ENCODE results near the gene ZNF516.

Gene ZNF516

DNA sequence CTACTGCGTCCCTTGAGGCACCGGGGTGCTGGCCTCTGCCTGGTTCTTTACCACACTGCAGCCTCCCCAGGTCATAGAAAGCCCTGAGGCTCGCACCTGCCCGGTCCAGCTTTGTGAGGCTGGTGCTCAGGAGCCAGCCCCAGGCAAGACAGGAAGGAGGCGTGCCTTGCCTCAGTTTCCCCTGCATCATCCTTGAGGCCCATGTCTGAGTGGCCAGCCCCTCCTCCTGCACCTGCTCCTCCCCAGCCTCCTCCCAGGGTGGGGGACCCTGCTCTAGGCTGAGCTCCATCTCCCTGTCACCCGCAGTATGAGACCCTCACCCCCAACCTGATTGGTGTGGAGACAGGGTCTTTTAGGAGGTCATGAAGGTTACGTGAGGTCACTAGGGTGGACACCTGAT is 147.7 kb downstream of the ZNF516 start:
- no peak overlapping the region for H3K27ac ChIP-seq

DNA sequence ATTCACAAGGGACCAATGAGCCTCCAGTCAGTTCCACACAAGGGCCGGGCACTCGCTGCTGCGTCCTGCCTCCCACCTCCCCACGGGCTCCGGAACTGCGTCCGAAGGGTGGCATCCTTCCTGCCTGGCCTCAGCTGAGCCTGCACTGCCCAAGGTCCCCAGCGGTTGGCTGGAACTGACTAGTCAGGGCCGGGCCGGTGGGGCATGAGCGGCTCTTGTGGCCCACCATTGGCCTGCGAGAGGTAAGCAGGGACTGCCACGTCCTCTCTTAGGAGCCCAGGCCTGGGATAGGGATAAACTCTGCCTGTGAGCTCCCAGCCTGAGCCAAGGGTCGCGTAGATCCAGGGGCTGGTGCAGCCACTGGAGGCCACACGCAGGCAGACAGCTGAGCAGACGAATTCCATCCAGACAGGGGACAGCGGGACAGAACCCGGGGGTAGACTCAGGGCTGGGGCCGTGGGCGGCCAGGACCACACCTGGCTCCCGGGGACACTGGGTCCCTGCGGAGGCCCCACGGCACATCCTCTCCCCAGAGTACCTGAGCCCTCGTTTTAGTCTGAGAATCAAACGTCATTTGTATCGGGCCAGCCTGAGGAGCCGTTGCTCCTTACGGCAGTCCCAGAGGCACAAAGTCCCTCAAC is 148.4 kb downstream of the ZNF516 start:
- H3K27ac ChIP-seq, result no peak overlapping the region
- TF ChIP-seq, protein P1, sequence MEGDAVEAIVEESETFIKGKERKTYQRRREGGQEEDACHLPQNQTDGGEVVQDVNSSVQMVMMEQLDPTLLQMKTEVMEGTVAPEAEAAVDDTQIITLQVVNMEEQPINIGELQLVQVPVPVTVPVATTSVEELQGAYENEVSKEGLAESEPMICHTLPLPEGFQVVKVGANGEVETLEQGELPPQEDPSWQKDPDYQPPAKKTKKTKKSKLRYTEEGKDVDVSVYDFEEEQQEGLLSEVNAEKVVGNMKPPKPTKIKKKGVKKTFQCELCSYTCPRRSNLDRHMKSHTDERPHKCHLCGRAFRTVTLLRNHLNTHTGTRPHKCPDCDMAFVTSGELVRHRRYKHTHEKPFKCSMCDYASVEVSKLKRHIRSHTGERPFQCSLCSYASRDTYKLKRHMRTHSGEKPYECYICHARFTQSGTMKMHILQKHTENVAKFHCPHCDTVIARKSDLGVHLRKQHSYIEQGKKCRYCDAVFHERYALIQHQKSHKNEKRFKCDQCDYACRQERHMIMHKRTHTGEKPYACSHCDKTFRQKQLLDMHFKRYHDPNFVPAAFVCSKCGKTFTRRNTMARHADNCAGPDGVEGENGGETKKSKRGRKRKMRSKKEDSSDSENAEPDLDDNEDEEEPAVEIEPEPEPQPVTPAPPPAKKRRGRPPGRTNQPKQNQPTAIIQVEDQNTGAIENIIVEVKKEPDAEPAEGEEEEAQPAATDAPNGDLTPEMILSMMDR (conservative IDR thresholded peaks at IDR 0.05), result no peak

More for the DNA sequence above, 147.7 kb downstream of the ZNF516 start:
- TF ChIP-seq, protein P1 (conservative IDR thresholded peaks at IDR 0.05), result no peak

DNA sequence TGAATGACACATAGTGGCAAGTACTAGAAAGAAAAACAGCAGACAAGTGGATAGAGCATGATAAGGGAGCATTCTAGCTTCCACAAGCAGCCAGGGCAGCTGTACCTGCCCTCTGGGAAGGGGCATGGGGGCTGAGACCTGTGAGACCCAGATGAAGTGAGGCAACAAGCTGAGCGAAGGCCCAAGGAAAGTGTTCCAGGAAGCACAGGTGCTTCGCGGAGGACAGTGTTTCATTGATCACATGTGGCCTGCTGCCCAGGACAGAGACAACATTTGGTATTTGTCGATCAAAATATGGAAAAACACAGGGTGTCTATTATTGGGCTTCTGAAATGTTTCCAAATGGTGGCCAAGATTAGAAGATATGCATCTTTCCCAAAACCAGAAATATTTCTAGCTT is 149.1 kb downstream of the ZNF516 start:
- H3K27ac ChIP-seq, result no peak overlapping the region
- TF ChIP-seq, protein P1 (conservative IDR thresholded peaks at IDR 0.05), result no peak

DNA sequence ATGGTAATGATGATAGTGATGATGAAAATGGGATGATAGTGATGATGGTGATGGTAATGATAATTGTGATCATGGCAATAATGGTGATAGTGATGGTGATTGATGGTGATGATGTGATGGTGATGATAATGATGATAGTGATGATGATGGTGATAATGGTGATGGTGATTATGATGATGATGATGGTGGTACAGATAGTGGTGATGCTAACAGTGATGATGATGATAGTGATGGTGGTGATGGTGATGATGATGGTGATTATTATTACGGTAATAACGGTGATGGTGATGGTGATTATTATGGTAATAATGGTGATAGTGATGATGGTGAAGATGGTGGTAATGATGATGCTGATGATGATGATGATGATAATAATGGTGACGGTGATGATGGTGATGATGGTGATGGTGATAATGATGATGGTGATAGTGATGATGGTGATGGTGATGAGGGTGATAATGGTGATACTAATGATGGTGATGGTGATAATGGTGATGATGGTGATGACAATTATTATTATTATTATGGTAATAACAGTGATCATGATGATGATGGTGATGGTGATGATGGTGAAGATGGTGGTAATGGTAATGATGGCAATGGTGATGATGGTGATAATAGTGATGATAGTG is 151.0 kb downstream of the ZNF516 start:
- no peak overlapping the region for H3K27ac ChIP-seq
- TF ChIP-seq, protein P1 (conservative IDR thresholded peaks at IDR 0.05), result no peak

DNA sequence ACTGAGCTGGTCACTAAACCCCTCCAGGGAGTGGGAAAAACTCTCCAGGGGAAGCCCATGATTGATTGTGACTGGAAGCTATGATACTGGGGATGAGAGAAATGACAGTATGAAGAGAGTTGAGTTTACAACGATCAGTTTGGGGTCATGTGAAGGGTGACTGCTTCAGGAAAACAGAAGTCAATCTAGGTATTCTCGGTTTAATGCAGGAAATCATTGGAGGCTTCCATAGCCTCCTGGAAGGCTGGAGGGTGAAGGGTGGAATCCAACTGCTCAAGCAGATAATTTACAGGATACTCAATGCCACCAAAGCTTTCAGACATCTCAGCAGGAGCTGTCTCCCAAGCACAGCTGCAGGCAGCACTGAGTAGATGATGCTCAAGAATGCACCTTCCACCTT is 154.6 kb downstream of the ZNF516 start:
- no peak overlapping the region for H3K27ac ChIP-seq
- TF ChIP-seq, protein P1 (conservative IDR thresholded peaks at IDR 0.05), result no peak

DNA sequence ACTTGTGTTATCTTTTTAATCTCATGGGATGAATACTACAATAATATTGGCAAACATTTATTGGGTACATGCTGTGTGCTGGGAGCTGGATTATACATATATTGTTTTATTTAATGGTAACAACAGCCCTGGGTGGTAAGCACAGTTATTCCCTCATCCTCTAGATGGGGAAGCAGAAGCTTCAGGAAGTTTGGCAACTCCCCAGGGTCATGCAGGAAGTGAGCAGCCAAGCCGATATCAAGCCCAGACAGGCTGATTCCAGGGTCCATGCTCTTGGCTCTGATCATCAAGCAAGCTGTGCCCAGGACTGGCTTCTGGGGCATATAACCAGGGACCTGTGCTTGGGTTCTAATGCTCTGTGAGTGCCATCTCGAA is 155.8 kb downstream of the ZNF516 start:
- TF ChIP-seq, protein P1 (conservative IDR thresholded peaks at IDR 0.05), result no peak

DNA sequence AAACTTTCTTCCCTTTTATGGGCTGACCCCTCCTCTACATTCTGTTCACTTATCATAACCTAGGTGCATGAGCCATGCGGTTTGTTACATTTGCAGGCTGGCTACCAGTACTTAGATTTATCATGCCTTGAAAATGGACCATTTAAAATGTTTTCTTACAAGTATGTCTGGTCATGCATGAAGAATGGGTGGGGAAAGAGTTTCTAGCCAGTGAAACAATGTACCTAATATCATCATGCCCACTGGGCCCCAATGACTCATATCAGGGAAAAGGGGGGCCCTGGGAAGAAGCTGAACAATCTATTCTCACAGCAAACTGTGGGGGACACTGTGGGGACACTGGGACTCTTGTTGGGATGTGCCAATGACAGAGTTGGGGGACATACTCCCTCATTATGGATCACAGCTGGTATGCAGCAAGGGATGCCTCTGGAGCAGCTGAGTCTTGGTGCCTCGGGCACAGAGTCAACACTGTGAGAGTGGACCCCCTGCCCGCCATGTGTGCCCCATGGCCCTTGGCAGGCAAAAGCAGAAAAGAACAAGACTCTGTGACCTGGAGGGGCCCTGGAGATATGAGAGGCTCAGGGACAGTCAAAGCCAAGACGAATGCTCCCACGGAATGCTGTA is 156.3 kb downstream of the ZNF516 start:
- no peak overlapping the region for H3K27ac ChIP-seq

More for the DNA sequence above, 155.8 kb downstream of the ZNF516 start:
- no peak overlapping the region for H3K27ac ChIP-seq

More for the DNA sequence above, 156.3 kb downstream of the ZNF516 start:
- TF ChIP-seq, protein P1 (conservative IDR thresholded peaks at IDR 0.05), result no peak
